Neural progenitor cell (in vitro differentiated cells): Measurements from ENCODE around the gene PRKCH.

Experiments used
- CTCF ChIP-seq: fragments of 200-600 bp; sonication (generic); IDR thresholded peaks from 2 replicates; pipeline ENCODE4 v1.5.1; 2017; ENCODE audit warnings: antibody characterized with exemption, mild to moderate bottlenecking
- EZH2 ChIP-seq: fragments of 200-600 bp; sonication (generic); IDR thresholded peaks from 2 replicates; pipeline ENCODE4 v1.6.1; 2017; ENCODE audit warnings: antibody characterized with exemption, mild to moderate bottlenecking, moderate library complexity
- EZH2phosphoT487 ChIP-seq: fragments of 200-600 bp; sonication (generic); IDR thresholded peaks from 2 replicates; pipeline ENCODE4 v1.6.1; 2017; ENCODE audit warnings: antibody characterized with exemption

DNA sequence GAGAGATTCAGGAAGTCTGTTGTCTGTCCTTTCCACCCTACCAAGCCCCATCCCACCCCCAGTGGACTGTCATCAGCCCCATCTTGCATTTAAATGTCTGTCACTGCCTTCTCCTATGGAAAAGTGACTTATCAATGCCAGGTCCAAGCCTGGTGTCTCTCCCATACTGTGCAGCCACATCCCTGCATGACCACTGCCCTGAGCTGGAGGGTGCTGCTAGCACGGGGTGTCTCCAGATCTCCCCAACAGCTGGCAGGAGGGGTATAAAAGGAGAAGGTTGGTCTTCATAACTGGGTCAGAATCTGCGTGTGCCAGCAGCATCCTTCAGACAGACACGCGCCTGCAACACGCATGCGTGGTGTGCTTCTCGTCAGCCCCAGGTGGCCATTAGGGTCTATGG, 219.6 kb downstream of the PRKCH start:
- no peak for TF ChIP-seq EZH2phosphoT487
- TF ChIP-seq CTCF: no peak
- no peak for TF ChIP-seq EZH2
